HG02973 (cell line): ENCODE results near the gene OPN1SW.
A peak's percentile ranks its signal among the peaks of the same experiment; 100 is the strongest.

Source experiments
- ATAC-seq: cut with Tn5 transposase; IDR thresholded peaks from one replicate; pipeline ENCODE4 v1.9.1; 2021; ENCODE audit warnings: moderate library complexity; ENCODE audit not compliant: unreplicated experiment

The OPN1SW gene

GRCh38 chr7:128793181-128793547, 17.6 kb upstream of the OPN1SW start:
- ATAC-seq: no peak

- no peak for ATAC-seq
These were observed 17.0 kb upstream of the OPN1SW start for GRCh38 chr7:128792471-128793180.

GRCh38 chr7:128791972-128792327, 16.4 kb upstream of the OPN1SW start:
- ATAC-seq: no peak

GRCh38 chr7:128791121-128791971, 15.8 kb upstream of the OPN1SW start, which contains the start of gene CCDC136:
Gene CCDC136, plus strand, starts transcription at chr7:128791968. Its CDS starts 444 bp downstream, at chr7:128792412.
- ATAC-seq: peak; percentile 79

GRCh38 chr7:128790315-128791041, 14.9 kb upstream of the OPN1SW start:
- peak; percentile 9 for ATAC-seq

- no peak for ATAC-seq
These were observed 13.1 kb upstream of the OPN1SW start for GRCh38 chr7:128788446-128789412.

GRCh38 chr7:128785738-128786137, 10.1 kb upstream of the OPN1SW start:
- no peak for ATAC-seq

- ATAC-seq: no peak
These were observed 7.7 kb upstream of the OPN1SW start for GRCh38 chr7:128783143-128783861.

GRCh38 chr7:128781851-128782250, 6.3 kb upstream of the OPN1SW start:
- ATAC-seq: no peak

GRCh38 chr7:128781126-128781525, 5.5 kb upstream of the OPN1SW start:
- no peak for ATAC-seq

GRCh38 chr7:128778946-128779345, 3.4 kb upstream of the OPN1SW start:
- no peak for ATAC-seq

GRCh38 chr7:128777156-128778123, 1.8 kb upstream of the OPN1SW start:
- ATAC-seq: no peak

- ATAC-seq: no peak
These were observed 673 bp downstream of the OPN1SW start for GRCh38 chr7:128774921-128775320.

GRCh38 chr7:128774029-128774689, 1.4 kb downstream of the OPN1SW start:
- ATAC-seq: no peak

- ATAC-seq: no peak
These were observed 2.0 kb downstream of the OPN1SW start for GRCh38 chr7:128773604-128774003.

- no peak for ATAC-seq
These were observed 5.4 kb downstream of the OPN1SW start for GRCh38 chr7:128770233-128770632.

GRCh38 chr7:128767475-128768110, 8.0 kb downstream of the OPN1SW start:
- no peak for ATAC-seq

GRCh38 chr7:128763541-128763940, 12.1 kb downstream of the OPN1SW start:
- ATAC-seq: no peak
